GM12864 (cell line): Measurements from ENCODE around the gene HOXD9.

Experiments
- DNase-seq: peaks from one replicate; pipeline ENCODE4 v3.0.0-alpha.2; 2011; ENCODE audit warnings: low read depth
- H3K4me3 ChIP-seq: 2 replicates; pipeline ENCODE4 v1.5.1; 2011; ENCODE audit warnings: mild to moderate bottlenecking, low read depth, low read length, control low read depth
- TF ChIP-seq, protein P1 (sequence below): IDR thresholded peaks from 2 replicates; pipeline ENCODE4 v1.5.1; 2011; ENCODE audit warnings: low read depth, mild to moderate bottlenecking, moderate library complexity, low read length, control low read depth, inconsistent platforms; ENCODE audit errors: missing control alignments

The HOXD9 gene

DNA sequence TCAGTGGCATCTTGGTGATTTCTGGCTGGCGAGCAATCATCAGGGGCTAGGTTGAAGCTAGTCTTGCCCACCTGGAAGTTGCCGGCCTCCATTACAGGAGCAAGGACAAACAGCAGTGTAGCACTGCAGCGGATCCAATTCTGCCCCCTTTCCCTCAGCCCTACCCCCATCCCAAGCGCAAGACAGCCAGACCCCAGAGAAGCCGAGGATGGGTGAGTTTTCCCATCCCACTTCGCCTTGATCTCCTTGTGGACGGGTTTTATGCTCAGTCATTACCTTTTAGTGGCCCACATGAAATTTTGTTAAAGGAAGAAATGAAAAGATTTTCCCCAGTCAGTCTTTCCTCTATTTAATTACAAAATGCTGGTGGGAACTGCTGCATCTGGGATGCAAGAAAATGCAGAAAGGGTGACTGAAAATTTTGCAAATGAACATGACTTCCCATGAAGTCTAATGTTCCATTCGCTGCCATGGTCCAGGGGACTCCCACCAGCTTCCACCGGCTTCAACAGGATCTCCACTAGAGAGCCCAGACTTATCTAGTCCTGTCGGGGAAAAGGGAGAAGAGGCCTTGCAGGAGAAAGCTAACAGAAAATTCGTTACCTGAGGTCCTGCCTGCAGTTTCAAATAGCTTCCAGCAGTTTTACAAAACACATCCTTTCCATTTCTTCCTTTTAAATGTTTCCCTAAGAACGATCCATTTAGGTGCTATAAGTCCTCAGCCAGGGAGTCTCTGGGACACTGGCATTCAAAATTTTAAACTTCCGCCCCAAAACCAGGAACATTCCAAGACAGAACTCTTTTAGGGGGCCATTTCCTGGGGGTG, 1.9 kb upstream of the HOXD9 start:
- DNase-seq, result no peak
- TF ChIP-seq, protein P1, sequence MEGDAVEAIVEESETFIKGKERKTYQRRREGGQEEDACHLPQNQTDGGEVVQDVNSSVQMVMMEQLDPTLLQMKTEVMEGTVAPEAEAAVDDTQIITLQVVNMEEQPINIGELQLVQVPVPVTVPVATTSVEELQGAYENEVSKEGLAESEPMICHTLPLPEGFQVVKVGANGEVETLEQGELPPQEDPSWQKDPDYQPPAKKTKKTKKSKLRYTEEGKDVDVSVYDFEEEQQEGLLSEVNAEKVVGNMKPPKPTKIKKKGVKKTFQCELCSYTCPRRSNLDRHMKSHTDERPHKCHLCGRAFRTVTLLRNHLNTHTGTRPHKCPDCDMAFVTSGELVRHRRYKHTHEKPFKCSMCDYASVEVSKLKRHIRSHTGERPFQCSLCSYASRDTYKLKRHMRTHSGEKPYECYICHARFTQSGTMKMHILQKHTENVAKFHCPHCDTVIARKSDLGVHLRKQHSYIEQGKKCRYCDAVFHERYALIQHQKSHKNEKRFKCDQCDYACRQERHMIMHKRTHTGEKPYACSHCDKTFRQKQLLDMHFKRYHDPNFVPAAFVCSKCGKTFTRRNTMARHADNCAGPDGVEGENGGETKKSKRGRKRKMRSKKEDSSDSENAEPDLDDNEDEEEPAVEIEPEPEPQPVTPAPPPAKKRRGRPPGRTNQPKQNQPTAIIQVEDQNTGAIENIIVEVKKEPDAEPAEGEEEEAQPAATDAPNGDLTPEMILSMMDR, result no peak
- no peak overlapping the region for H3K4me3 ChIP-seq

DNA sequence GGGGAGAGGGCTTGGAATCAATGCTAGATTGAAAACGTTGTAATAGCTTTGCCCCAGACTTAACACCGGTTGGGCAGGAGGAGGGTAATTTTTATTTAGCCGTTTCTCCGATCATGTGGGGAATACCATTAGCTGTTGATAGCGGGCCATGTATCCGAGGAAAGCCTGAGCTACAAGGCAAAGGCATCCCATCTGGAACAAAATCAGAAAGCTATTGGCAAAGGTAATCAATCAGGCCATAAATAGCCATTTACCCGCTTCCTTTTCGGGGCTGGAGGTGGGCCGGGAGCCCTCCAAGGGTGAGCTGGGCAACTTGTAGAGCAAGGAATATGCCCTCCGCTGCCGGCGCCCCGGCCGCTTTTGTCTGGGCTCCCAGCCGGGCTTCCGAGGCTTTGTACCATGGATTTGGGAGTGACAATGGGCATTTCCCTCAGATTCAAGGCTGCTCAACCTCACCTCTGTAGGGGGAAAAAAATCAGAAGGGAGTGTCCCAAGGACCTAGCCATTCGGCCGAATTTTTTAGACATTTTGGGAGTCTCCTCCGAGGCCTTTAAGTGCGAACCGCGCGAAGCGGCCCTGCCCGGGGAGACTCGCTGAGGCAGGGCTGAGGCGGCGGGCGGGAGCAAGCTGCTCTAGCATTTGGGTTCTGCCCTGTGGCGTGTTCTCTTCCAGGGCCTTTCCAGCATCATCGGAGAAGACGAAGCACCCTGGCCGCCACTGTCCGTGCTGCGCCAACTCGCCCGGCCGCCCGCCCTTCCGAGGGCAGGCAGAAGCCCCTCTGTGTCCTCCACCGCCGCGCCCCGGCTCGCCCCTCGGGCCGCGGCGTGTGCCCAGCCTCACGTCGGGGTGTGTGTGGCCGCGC, 1.1 kb upstream of the HOXD9 start:
- no peak for DNase-seq
- no peak overlapping the region for H3K4me3 ChIP-seq
- TF ChIP-seq, protein P1, result no peak

DNA sequence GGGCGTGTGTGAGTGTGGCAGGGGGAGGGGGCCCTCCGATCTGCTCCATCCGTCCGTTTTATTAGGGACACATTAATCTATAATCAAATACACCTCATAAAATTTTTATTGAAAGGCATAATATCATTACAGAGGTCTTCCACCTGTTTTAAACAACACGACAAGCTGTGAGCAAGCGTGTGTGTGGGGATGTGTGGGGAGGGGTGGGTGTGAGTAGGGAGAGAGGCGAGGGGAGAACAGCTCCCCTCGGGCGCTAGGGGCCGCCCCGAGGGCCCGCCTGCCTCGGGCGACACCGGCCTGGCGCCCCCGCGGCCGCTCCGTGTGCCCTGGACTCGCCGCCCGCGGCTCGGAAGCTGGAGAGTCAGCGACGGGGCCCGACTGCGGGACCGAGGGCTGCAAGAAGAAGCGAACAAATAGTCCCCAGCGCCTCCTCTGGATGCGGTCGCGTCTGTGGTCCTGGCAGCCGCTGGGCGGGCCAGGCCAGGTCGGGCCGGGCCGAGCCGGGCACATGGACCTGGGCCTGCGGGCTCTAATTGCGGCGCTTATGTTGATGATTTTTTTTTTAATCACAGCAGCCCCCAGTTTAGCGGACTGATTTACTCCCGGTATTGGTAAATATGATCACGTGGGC, 352 bp upstream of the HOXD9 start:
- H3K4me3 ChIP-seq, result no peak overlapping the region
- TF ChIP-seq, protein P1, result no peak
- DNase-seq, result no peak

DNA sequence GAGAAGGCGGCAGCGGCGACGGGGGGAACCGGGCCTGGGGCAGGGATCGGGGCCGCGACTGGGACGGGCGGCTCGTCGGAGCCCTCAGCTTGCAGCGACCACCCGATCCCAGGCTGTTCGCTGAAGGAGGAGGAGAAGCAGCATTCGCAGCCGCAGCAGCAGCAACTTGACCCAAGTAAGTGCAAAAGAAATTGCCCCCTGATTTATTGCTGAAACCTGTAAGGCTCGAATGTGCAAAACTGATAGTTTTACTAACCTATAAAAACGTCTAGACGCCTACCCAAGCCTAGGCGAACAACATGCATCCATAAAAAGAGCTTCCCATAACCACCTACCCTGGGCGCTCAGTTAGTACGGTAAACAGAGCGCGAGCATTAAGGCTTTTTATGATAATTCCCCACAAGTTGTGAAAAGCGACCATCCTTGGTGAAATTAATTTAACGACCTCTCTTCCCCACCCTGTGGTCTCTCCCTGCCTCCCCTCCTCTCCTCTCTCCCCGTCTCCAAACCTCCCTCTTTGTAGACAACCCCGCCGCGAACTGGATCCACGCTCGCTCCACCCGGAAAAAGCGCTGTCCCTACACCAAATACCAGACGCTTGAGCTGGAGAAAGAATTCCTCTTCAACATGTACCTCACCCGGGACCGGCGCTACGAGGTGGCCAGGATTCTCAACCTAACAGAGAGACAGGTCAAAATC, 1.0 kb downstream of the HOXD9 start:
- no peak overlapping the region for H3K4me3 ChIP-seq
- TF ChIP-seq, protein P1, result no peak
- DNase-seq, result no peak

DNA sequence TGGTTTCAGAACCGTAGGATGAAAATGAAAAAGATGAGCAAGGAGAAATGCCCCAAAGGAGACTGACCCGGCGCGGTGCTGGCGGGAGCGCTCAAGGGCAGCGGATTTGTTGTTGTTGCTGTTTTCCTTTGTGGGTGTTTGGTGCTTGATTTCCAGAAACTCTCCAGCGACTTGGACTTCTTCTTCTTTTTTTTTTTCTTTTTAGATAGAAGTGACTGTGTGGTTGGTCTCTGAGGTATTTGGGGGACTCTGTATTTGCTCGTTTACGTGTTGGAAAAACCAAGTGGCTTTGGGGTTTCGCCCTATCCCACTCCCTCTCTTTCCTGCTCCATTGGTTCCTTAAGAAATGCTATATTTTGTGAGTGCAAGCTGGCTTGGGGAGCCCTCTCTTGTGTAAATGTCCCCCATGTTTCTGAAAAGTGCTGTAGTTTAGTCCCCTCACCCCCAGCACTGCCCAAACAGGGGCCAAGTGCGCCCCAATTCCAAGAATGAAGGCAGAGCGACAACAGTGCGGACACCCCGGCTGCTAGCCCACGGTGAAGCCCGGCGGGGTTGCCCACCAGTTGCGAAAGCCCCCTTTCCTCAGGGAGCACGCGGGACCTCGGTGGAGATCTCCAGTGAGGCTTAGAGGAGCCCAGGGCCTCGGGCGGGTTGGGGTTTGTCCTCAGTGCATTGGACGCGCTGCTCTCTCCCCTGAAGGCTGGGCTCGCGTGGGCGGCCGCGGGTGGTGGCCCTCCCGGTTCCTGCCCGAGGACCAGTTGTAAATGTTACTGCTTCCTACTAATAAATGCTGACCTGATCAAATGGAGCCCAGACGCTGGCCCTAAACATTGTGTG, 1.8 kb downstream of the HOXD9 start:
- TF ChIP-seq, protein P1, result no peak

More for the DNA sequence above, 1.8 kb downstream of the HOXD9 start:
- DNase-seq, result no peak
- H3K4me3 ChIP-seq, result no peak overlapping the region
